Endothelial cell of umbilical vein (primary cell): ENCODE results near the gene ESYT3.
"Not testable (repeated sequence)": the region's sequence is repeated elsewhere in the genome, so short reads cannot be mapped to it uniquely, and the experiment has no call there.

Experiments used
- CTCF ChIP-seq, 2 donors: IDR thresholded peaks; 1 replicate in 1 of 2; 2 replicates in 1 of 2; pipeline ENCODE4 v1.5.1; 2011; ENCODE audit warnings: low read length in 2 of 2, mild to moderate bottlenecking in 2 of 2, moderate library complexity in 2 of 2, control low read depth in 1 of 2, inconsistent platforms in 1 of 2, low read depth in 1 of 2; ENCODE audit not compliant: insufficient read depth in 1 of 2; ENCODE audit errors: extremely low read depth in 1 of 2
- EZH2 ChIP-seq: IDR thresholded peaks from 2 replicates; pipeline ENCODE4 v1.6.1; 2012; ENCODE audit warnings: borderline replicate concordance, low read depth, mild to moderate bottlenecking, moderate library complexity, low read length, inconsistent platforms; ENCODE audit not compliant: severe bottlenecking
- FOS ChIP-seq: IDR thresholded peaks from 2 replicates; pipeline ENCODE4 v1.6.1; 2011; ENCODE audit warnings: mild to moderate bottlenecking, low read length, moderate library complexity, borderline replicate concordance; ENCODE audit not compliant: insufficient read depth
- MAX ChIP-seq: IDR thresholded peaks from 2 replicates; pipeline ENCODE4 v1.6.1; 2011; ENCODE audit not compliant: insufficient read depth, insufficient read length
- MYC ChIP-seq: IDR thresholded peaks from one replicate; pipeline ENCODE4 v1.6.1; 2011; ENCODE audit warnings: mild to moderate bottlenecking, low read depth, low read length
- POLR2A ChIP-seq: IDR thresholded peaks from 2 replicates; pipeline ENCODE4 v1.6.1; 2012; ENCODE audit warnings: low read depth, mild to moderate bottlenecking, control low read depth, low read length
- POLR2AphosphoS5 ChIP-seq: IDR thresholded peaks from 2 replicates; pipeline ENCODE4 v1.6.1; 2012; ENCODE audit warnings: low read depth, mild to moderate bottlenecking, control low read depth, low read length, moderate library complexity; ENCODE audit not compliant: insufficient read depth

- TF ChIP-seq CTCF (IDR thresholded peaks at IDR 0.05; ENCODE audit: extremely low read depth in 1 of 2, insufficient read depth in 1 of 2, low read depth in 1 of 2, low read length in 2 of 2); MYC; POLR2A; FOS; POLR2AphosphoS5; EZH2; MAX: not testable (repeated sequence)
These were observed 87.0 kb downstream of the ESYT3 start for GRCh38 chr3:138521445-138521844.
